Measurements from ENCODE around the gene GNAS-AS1.

The GNAS-AS1 gene

GRCh38 chr20:58784321-58785074, 66.2 kb downstream of the GNAS-AS1 start:
- no peak overlapping the region for H2AFZ ChIP-seq (ENCODE audit: low read depth)
- H3K27me3 ChIP-seq (ENCODE audit: insufficient read depth, low read depth): peaks cover 75% of the 10 kb centered on the region
- H3K36me3 ChIP-seq (ENCODE audit: insufficient read depth): no peaks in the 10 kb centered on the region
- H3K4me1 ChIP-seq (ENCODE audit: low read depth, poor library complexity, severe bottlenecking): no peaks in the 10 kb centered on the region
- H4K20me1 ChIP-seq (ENCODE audit: insufficient read depth): no peaks in the 10 kb centered on the region
- H3K79me2 ChIP-seq (ENCODE audit: insufficient read depth, low read depth): no peaks in the 10 kb centered on the region
- no peak for TF ChIP-seq CTCF (conservative IDR thresholded peaks at IDR 0.05; ENCODE audit: low read depth, low read length)
- H3K27ac ChIP-seq: no peak overlapping the region
- no peak overlapping the region for H3K4me2 ChIP-seq
- H3K4me3 ChIP-seq (IDR thresholded peaks at IDR 0.05; ENCODE audit: insufficient read depth, low read depth, low read length): no peak overlapping the region
- no peak overlapping the region for H3K9ac ChIP-seq

- H3K27me3 ChIP-seq (ENCODE audit: insufficient read depth, low read depth): peaks cover 82% of the 10 kb centered on the region
- no peaks in the 10 kb centered on the region for H3K36me3 ChIP-seq (ENCODE audit: insufficient read depth)
- no peak for TF ChIP-seq CTCF (conservative IDR thresholded peaks at IDR 0.05; ENCODE audit: low read depth, low read length)
- H3K4me1 ChIP-seq (ENCODE audit: low read depth, poor library complexity, severe bottlenecking): no peaks in the 10 kb centered on the region
- no peaks in the 10 kb centered on the region for H4K20me1 ChIP-seq (ENCODE audit: insufficient read depth)
- H3K4me3 ChIP-seq (IDR thresholded peaks at IDR 0.05; ENCODE audit: insufficient read depth, low read depth, low read length): no peak overlapping the region
- H2AFZ ChIP-seq (ENCODE audit: low read depth): no peak overlapping the region
- H3K9ac ChIP-seq: no peak overlapping the region
- H3K4me2 ChIP-seq: no peak overlapping the region
- H3K79me2 ChIP-seq (ENCODE audit: insufficient read depth, low read depth): no peaks in the 10 kb centered on the region
- H3K27ac ChIP-seq: no peak overlapping the region
These were observed 67.1 kb downstream of the GNAS-AS1 start for GRCh38 chr20:58783511-58784011.

- Histone ChIP-seq H3K27me3 (ENCODE audit: insufficient read depth, low read depth) (peaks cover 68% of the 10 kb centered on the region), H4K20me1 (ENCODE audit: insufficient read depth) (no peaks in the 10 kb centered on the region), H3K4me2 (no peak overlapping the region), H3K4me3 (IDR thresholded peaks at IDR 0.05; ENCODE audit: insufficient read depth, low read depth, low read length) (no peak overlapping the region), H3K4me1 (ENCODE audit: low read depth, poor library complexity, severe bottlenecking) (no peaks in the 10 kb centered on the region), H3K27ac (no peak overlapping the region), H3K9ac (no peak overlapping the region), H2AFZ (ENCODE audit: low read depth) (no peak overlapping the region), H3K36me3 (ENCODE audit: insufficient read depth) (no peaks in the 10 kb centered on the region), H3K79me2 (ENCODE audit: insufficient read depth, low read depth) (no peaks in the 10 kb centered on the region)
- TF ChIP-seq CTCF (conservative IDR thresholded peaks at IDR 0.05; ENCODE audit: low read depth, low read length): no peak
These were observed 69.6 kb downstream of the GNAS-AS1 start for GRCh38 chr20:58781138-58781537.

DNA sequence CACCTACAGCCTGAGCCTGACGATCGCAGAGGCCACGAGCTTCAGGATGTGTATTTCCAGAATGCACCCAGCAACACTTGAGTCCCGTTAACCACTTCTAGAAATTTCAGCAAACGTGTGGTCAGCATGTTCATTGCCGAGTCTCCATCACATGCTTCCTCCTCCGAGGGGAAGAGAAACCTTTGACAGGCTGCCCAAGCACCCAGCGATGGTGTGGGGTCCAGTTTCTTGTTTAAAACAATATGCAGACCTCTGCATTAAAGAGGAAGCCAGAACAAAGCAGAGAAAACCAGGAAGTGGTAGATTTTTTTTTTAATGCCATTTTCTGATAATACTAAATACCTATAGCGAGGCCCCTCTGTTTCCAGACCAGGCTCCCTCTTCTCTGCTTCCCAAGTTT, 71.9 kb downstream of the GNAS-AS1 start:
- TF ChIP-seq CTCF (conservative IDR thresholded peaks at IDR 0.05; ENCODE audit: low read depth, low read length): no peak
- Histone ChIP-seq H3K9ac (no peak overlapping the region), H4K20me1 (ENCODE audit: insufficient read depth) (no peaks in the 10 kb centered on the region), H2AFZ (ENCODE audit: low read depth) (no peak overlapping the region), H3K27me3 (ENCODE audit: insufficient read depth, low read depth) (peaks cover 51% of the 10 kb centered on the region), H3K4me3 (IDR thresholded peaks at IDR 0.05; ENCODE audit: insufficient read depth, low read depth, low read length) (no peak overlapping the region), H3K36me3 (ENCODE audit: insufficient read depth) (no peaks in the 10 kb centered on the region), H3K79me2 (ENCODE audit: insufficient read depth, low read depth) (no peaks in the 10 kb centered on the region), H3K4me1 (ENCODE audit: low read depth, poor library complexity, severe bottlenecking) (no peaks in the 10 kb centered on the region), H3K27ac (no peak overlapping the region), H3K4me2 (no peak overlapping the region)

Data from KMS-11 (cell line).